HG03521 (cell line): ENCODE results near the gene SPRTN.

ENCODE experiments used
- ATAC-seq: cut with Tn5 transposase; IDR thresholded peaks from one replicate; pipeline ENCODE4 v1.9.1; 2021; ENCODE audit warnings: mild to moderate bottlenecking, moderate library complexity; ENCODE audit not compliant: unreplicated experiment

The SPRTN gene

GRCh38 chr1:231338270-231339128 lies at the start of gene SPRTN:
TSS of gene SPRTN (plus strand) at chr1:231338293. CDS start at chr1:231338384, 91 bp downstream.
- ATAC-seq = peak; percentile 1

DNA sequence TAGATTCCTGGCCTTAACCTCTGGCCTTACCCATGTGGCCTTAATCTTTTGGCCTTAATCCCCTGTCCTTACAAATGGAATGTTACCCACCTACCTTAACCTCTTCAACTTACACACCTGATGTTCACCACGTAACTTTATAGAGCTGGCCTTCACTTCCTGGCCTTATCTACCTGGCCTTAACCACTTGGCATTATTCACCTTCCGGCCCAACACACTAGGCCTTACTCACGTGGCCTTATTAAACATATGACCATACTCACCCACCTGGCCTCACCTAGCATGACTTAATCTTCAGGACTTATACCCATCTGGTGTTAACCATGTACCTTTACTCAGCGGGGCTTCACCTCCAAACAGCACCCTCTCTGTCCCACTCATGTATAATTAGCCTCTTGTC lies 42.2 kb upstream of the SPRTN start:
- ATAC-seq = no peak

DNA sequence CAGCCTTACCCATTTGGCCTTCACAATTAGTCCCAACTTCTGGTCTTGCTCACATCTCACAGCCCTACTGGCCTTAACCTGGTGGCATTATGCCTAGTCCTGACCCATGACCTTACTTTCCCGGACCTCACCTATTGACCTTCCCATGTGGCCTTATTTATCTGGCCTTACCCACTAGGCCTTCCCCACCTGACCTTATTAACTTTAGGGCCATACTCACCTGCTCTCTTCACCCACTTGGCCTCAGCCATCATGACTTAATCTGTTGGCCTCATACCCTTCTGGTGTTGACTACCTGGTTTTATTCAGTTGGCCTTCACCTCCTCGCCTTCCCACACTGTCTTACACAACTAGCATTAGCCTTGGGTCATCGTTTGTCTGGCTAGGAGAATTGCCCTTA lies 36.1 kb upstream of the SPRTN start:
- ATAC-seq = no peak

GRCh38 chr1:231310391-231310934 lies 27.6 kb upstream of the SPRTN start:
- no peak for ATAC-seq

- ATAC-seq = no peak
Measured at GRCh38 chr1:231311720-231312431, 26.2 kb upstream of the SPRTN start.

GRCh38 chr1:231312432-231312788 lies 25.7 kb upstream of the SPRTN start:
- no peak for ATAC-seq

GRCh38 chr1:231313661-231314060 lies 24.4 kb upstream of the SPRTN start:
- ATAC-seq = no peak

- peak; percentile 84 for ATAC-seq
Measured at GRCh38 chr1:231315887-231316286, 22.2 kb upstream of the SPRTN start.

- ATAC-seq = no peak
Measured at GRCh38 chr1:231317306-231318014, 20.6 kb upstream of the SPRTN start.

- no peak for ATAC-seq
Measured at GRCh38 chr1:231318015-231318355, 20.1 kb upstream of the SPRTN start.

- no peak for ATAC-seq
Measured at GRCh38 chr1:231318568-231318967, 19.5 kb upstream of the SPRTN start.

DNA sequence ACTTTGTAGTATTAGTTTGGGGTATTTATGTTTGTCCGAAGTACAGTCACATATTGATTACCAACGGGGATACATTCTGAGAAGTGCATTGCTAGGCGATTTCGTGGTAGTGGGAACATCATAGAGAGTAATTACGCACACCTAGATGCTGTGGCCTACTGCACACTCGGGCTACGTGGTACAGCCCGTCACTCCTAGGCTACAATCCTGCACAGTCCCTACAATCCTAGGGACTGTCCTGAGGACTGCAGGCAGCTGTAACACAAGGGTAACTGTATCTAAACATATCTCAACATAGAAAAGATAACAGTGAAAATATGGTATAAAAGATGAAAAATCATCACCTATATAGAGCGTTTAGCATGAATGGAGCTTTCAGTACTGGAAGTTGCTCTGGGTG lies 19.0 kb upstream of the SPRTN start:
- no peak for ATAC-seq

DNA sequence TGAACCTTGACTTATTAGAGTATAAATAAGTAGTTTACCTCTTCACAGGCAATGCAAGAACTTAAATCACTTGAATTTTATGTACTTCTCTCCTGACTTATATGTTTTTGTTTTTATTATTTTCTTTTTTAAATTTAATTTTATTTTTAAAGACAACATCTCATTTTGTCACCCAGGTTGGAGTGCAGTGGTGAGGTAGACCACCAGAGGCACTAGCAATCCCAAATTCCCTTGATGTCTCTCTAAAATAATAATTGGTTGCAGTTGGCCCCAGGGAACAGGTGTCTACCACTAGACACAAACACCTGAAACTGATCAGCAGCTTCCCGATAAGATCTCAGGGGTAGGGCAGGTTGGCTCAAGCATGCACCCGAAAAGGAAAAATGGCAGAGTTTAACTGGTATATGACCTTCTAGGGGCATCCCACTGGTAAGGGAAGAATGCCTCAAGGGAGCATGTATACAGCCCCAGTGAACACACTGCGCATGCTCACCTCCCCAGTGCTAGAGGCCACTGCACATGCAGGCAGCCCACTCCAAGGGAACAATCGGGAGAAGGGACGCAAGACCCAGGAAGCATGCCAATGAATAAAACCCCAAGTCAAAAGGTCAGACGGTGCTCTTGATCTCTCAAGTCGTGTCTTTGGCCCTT lies 15.1 kb upstream of the SPRTN start:
- no peak for ATAC-seq

DNA sequence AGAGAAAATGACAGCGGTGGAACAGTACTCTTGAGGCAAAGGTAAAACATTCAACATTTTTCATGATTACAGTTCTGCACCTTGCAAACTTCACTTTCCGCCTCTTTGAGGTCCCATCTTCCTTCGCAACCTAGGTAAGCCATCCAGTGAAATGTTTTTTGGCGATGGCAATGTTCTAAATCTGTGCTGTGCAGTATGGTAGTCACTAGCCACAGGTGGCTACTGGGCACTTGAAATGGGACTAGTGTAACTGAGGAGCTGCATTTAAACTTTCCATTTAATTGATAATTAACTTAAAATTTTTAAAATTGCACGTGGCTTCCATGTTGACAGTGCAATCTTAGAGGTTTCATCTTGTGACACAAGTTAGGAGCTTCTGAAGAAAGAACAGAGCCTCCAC lies 13.4 kb upstream of the SPRTN start:
- ATAC-seq = no peak

GRCh38 chr1:231326248-231326647 lies 11.8 kb upstream of the SPRTN start:
- no peak for ATAC-seq

GRCh38 chr1:231327617-231328016 lies 10.5 kb upstream of the SPRTN start:
- ATAC-seq = no peak

- ATAC-seq = no peak
Measured at GRCh38 chr1:231329483-231329882, 8.6 kb upstream of the SPRTN start.

DNA sequence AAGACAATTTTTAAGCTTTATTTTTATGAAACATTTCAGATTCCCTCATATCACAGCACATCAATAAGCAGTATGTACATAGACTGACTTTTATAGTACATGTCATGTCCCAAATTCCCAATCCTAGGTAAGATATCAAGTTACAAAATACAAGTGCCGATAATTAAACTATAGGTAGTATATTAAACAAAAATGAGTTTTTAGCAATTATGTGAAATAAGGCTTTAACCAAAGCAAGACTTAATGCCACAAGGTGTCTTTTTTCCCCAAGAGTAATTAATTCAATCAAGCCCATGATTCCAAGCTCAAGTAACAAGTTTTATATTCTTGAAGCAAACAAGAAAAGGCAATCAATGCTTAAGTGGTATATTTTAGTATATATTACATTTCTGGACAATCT lies 5.3 kb upstream of the SPRTN start:
- ATAC-seq = no peak

DNA sequence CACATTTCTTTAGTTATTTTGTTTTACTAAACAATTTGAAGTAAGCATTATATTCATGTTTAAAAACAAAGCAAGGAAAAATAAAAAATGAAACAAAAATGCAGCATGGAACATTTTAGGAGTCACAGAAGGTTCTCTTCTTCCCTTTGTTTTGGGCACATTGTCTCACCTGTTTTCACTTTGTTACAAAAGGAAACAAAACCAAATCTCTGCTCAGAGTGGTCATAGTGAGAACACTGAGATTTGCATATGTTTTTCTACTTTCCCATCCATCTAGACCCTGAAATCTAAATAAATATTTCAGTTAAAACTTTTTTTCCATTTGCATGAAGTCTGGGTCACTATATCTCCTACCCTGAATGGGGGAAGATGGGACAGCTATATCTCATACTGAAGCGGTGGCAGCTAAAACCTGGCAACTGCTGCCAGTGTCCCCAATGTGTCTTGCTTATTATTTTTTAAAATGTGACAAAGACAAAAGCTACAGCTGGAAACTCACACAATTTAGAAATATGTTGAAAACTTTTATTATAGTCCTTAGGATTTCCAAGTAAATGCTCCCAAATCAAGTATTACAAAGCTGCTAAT lies 3.9 kb upstream of the SPRTN start:
- ATAC-seq = no peak

DNA sequence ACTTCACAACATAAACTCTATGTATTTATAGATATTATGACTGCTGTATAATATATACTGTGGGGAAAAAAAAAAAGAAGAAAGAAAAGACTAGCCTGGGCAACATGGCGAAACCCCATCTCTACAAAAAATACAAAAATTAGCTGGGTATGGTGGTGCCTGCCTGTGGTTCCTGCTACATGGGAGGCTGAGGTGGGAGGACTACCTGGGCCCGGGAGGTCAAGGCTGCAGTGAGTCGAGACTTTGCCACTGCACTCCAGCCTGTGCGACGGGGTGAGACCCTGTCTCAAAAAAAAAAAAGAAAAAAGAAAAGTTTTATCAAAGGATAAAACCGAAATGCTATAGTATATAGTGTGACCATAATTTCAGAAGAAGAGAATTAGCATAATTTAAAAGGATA lies 3.1 kb upstream of the SPRTN start:
- no peak for ATAC-seq
